H1 (cell line): ENCODE results near the gene ANKRD13B. TPM values are rescaled to one million over a fixed set of nuclear protein-coding genes. Genes with fewer than 3 reads are reported as not detected.

ENCODE experiments used
- CTCF ChIA-PET: fragments of 300-600 bp; sonication (Branson Sonifier 250); formaldehyde crosslinking; loops from one replicate; lab custom pipeline; 2021; ENCODE audit not compliant: partially characterized antibody; lab: Charles Lee
- POLR2A ChIA-PET: fragments of 300-600 bp; sonication (Branson Sonifier 250); formaldehyde crosslinking; loops from one replicate; lab custom pipeline; 2021; ENCODE audit warnings: inconsistent platforms; ENCODE audit not compliant: partially characterized antibody; lab: Charles Lee
- DNase-seq, 2 experiments: peaks; one replicate each; pipeline versions ENCODE4 v3.0.0 to v3.0.0-alpha.2; 2010 to 2022; ENCODE audit warnings: low spot score in 2 of 2, low read depth in 1 of 2, mixed read lengths in 1 of 2
- FAIRE-seq: peaks from 2 replicates; lab custom pipeline; 2011; peaks lifted over from hg19 to GRCh38; lab: Jason Lieb, UNC
- H2AFZ ChIP-seq: 2 replicates; pipeline ENCODE4 v1.8.1; 2012; ENCODE audit warnings: low read length, inconsistent platforms
- H2AK5ac ChIP-seq: 2 replicates; pipeline ENCODE4 v1.6.1; 2013; ENCODE audit warnings: low read depth, low read length
- H2BK120ac ChIP-seq: replicated peaks from 2 replicates; pipeline ENCODE3; 2013; ENCODE audit warnings: low read depth, low read length, inconsistent platforms
- H2BK12ac ChIP-seq: 2 replicates; pipeline ENCODE4 v1.6.1; 2013; ENCODE audit warnings: low read depth, low read length
- H2BK15ac ChIP-seq: 2 replicates; pipeline ENCODE4 v1.6.1; 2013; ENCODE audit warnings: low read length
- H2BK20ac ChIP-seq: 2 replicates; pipeline ENCODE4 v1.6.1; 2013; ENCODE audit warnings: low read length
- H2BK5ac ChIP-seq: 2 replicates; pipeline ENCODE4 v1.6.1; 2013; ENCODE audit warnings: low read depth, low read length
- H3K14ac ChIP-seq: 2 replicates; pipeline ENCODE4 v1.6.1; 2013; ENCODE audit warnings: inconsistent platforms; ENCODE audit not compliant: insufficient read length
- H3K18ac ChIP-seq: 2 replicates; pipeline ENCODE4 v1.6.1; 2013; ENCODE audit warnings: low read length; ENCODE audit errors: extremely low read depth
- H3K23ac ChIP-seq: 2 replicates; pipeline ENCODE4 v1.6.1; 2013; ENCODE audit warnings: inconsistent platforms; ENCODE audit not compliant: insufficient read length
- H3K23me2 ChIP-seq: 2 replicates; pipeline ENCODE4 v1.6.1; 2013; ENCODE audit warnings: low read depth, low read length
- H3K27ac ChIP-seq: 2 replicates; pipeline ENCODE4 v1.6.1; 2011; ENCODE audit warnings: low read depth, low read length, inconsistent platforms
- H3K27me3 ChIP-seq, 4 experiments: replicated peaks in 1 of 4; 1 replicate in 1 of 4; 2 replicates in 3 of 4; pipeline versions ENCODE4 v1.6.1 to v1.8.1; 2011 to 2013; ENCODE audit warnings: low read length in 3 of 4, mild to moderate bottlenecking in 3 of 4, inconsistent platforms in 2 of 4, mixed read lengths in 2 of 4, moderate library complexity in 1 of 4; ENCODE audit not compliant: control insufficient read depth in 3 of 4, insufficient read depth in 3 of 4; ENCODE audit errors: extremely low read depth in 1 of 4
- H3K36me3 ChIP-seq, 4 experiments: 2 replicates each; pipeline versions ENCODE4 v1.6.1 to v1.8.1; 2011 to 2013; ENCODE audit warnings: mild to moderate bottlenecking in 4 of 4, low read length in 3 of 4, moderate library complexity in 2 of 4, control low read depth in 1 of 4, inconsistent platforms in 1 of 4; ENCODE audit not compliant: insufficient read depth in 4 of 4, control insufficient read depth in 2 of 4
- H3K4ac ChIP-seq: replicated peaks from 2 replicates; pipeline ENCODE3; 2013; ENCODE audit warnings: low read length, low read depth, mixed read lengths, inconsistent platforms; ENCODE audit not compliant: insufficient read length
- H3K4me1 ChIP-seq, 4 experiments: replicated peaks in 1 of 4; 1 replicate in 1 of 4; 2 replicates in 3 of 4; pipeline versions ENCODE4 v1.6.1 to v1.8.1; 2011 to 2013; ENCODE audit warnings: low read length in 3 of 4, inconsistent platforms in 2 of 4, mixed read lengths in 1 of 4; ENCODE audit not compliant: insufficient read depth in 4 of 4, control insufficient read depth in 3 of 4
- H3K4me2 ChIP-seq, 2 experiments: 2 replicates each; pipeline versions ENCODE4 v1.6.1 to v1.8.1; 2011 to 2013; ENCODE audit warnings: low read depth in 2 of 2, low read length in 2 of 2, control low read depth in 1 of 2, inconsistent platforms in 1 of 2, mild to moderate bottlenecking in 1 of 2; ENCODE audit not compliant: insufficient read depth in 1 of 2
- H3K4me3 ChIP-seq, 4 experiments: fragments of 200-600, 300-600 bp in 1 of 4; sonication (generic), shearing (Covaris generic), sonication (Bioruptor Twin) in 1 of 4; 2 replicates each; pipeline versions ENCODE4 v1.5.1 to v1.8.1; 2011 to 2016; ENCODE audit warnings: low read length in 4 of 4, low read depth in 3 of 4, control low read depth in 2 of 4, inconsistent platforms in 2 of 4, mild to moderate bottlenecking in 2 of 4, mixed read lengths in 1 of 4, moderate library complexity in 1 of 4; ENCODE audit not compliant: insufficient read depth in 2 of 4; ENCODE audit errors: extremely low read depth in 1 of 4
- H3K56ac ChIP-seq: replicated peaks from 2 replicates; pipeline ENCODE3; 2013; ENCODE audit warnings: low read depth, mild to moderate bottlenecking, mixed read lengths, low read length, inconsistent platforms; ENCODE audit not compliant: insufficient read length
- H3K79me1 ChIP-seq: 2 replicates; pipeline ENCODE4 v1.6.1; 2013; ENCODE audit warnings: low read depth, low read length, control low read depth
- H3K79me2 ChIP-seq, 2 experiments: 2 replicates each; pipeline versions ENCODE4 v1.6.1 to v1.8.1; 2012 to 2013; ENCODE audit warnings: low read length in 2 of 2, mild to moderate bottlenecking in 2 of 2, inconsistent platforms in 1 of 2; ENCODE audit not compliant: insufficient read depth in 2 of 2, control insufficient read depth in 1 of 2
- H3K9ac ChIP-seq, 4 experiments: replicated peaks in 1 of 4; 1 replicate in 1 of 4; 2 replicates in 3 of 4; pipeline versions ENCODE4 v1.6.1 to v1.8.1; 2011 to 2013; ENCODE audit warnings: low read depth in 3 of 4, low read length in 3 of 4, control low read depth in 2 of 4, mild to moderate bottlenecking in 2 of 4, moderate library complexity in 2 of 4, inconsistent platforms in 1 of 4; ENCODE audit errors: extremely low read depth in 1 of 4
- H3K9me3 ChIP-seq, 2 experiments: 2 replicates each; pipeline versions ENCODE4 v1.6.1 to v1.8.1; 2012 to 2013; ENCODE audit warnings: mild to moderate bottlenecking in 2 of 2, moderate library complexity in 2 of 2, control low read depth in 1 of 2, inconsistent platforms in 1 of 2, low read depth in 1 of 2, low read length in 1 of 2, mixed read lengths in 1 of 2; ENCODE audit not compliant: insufficient read depth in 2 of 2
- H4K20me1 ChIP-seq, 2 experiments: replicated peaks in 1 of 2; 2 replicates each; pipeline versions ENCODE3 to v1.8.1; 2011 to 2013; ENCODE audit warnings: inconsistent platforms in 2 of 2, low read length in 2 of 2, mild to moderate bottlenecking in 1 of 2; ENCODE audit not compliant: insufficient read depth in 2 of 2, control insufficient read depth in 1 of 2
- H4K5ac ChIP-seq: 2 replicates; pipeline ENCODE4 v1.6.1; 2013; ENCODE audit warnings: low read length, low read depth, mixed read lengths, inconsistent platforms; ENCODE audit not compliant: insufficient read length
- H4K8ac ChIP-seq: 2 replicates; pipeline ENCODE4 v1.8.0; 2013; ENCODE audit warnings: mild to moderate bottlenecking, moderate library complexity, low read length, inconsistent platforms; ENCODE audit not compliant: insufficient read depth; ENCODE audit errors: extremely low read depth
- H4K91ac ChIP-seq: replicated peaks from 2 replicates; pipeline ENCODE3; 2013; ENCODE audit warnings: low read length, mixed read lengths, inconsistent platforms; ENCODE audit not compliant: insufficient read length
- EP300 ChIP-seq, 2 experiments: IDR thresholded peaks; 1 replicate in 1 of 2; 2 replicates in 1 of 2; pipeline ENCODE4 v1.6.1; 2011 to 2012; ENCODE audit warnings: low read depth in 2 of 2, low read length in 2 of 2, mild to moderate bottlenecking in 2 of 2, borderline replicate concordance in 1 of 2, inconsistent platforms in 1 of 2, moderate library complexity in 1 of 2
- MAFK ChIP-seq: IDR thresholded peaks from 2 replicates; pipeline ENCODE4 v1.6.1; 2012; ENCODE audit warnings: low read depth, mild to moderate bottlenecking, improper control_type of control experiment, low read length
- POLR2AphosphoS5 ChIP-seq: IDR thresholded peaks from 2 replicates; pipeline ENCODE4 v1.6.1; 2011; ENCODE audit warnings: low read depth, low read length
- POU5F1 ChIP-seq: IDR thresholded peaks from 2 replicates; pipeline ENCODE4 v1.6.1; 2011; ENCODE audit warnings: low read depth, mild to moderate bottlenecking, low read length, moderate library complexity
- RAD21 ChIP-seq, 2 experiments: IDR thresholded peaks in 1 of 2; conservative IDR thresholded peaks in 1 of 2; 2 replicates each; pipeline ENCODE4 v1.6.1; 2011; ENCODE audit warnings: low read depth in 2 of 2, low read length in 2 of 2, improper control_type of control experiment in 1 of 2, inconsistent platforms in 1 of 2, mild to moderate bottlenecking in 1 of 2, moderate library complexity in 1 of 2
- RNF2 ChIP-seq: fragments of 200-900, 300-1000 bp; sonication (generic); IDR thresholded peaks from 2 replicates; pipeline ENCODE4 v1.7.1; 2016; ENCODE audit warnings: borderline replicate concordance, low read depth, mild to moderate bottlenecking, antibody characterized with exemption, low read length; ENCODE audit not compliant: poor library complexity, severe bottlenecking; ENCODE audit errors: missing control alignments
- SIRT6 ChIP-seq: IDR thresholded peaks from one replicate; pipeline ENCODE4 v1.7.1; 2012; ENCODE audit warnings: low read length, inconsistent platforms
- SIX5 ChIP-seq: IDR thresholded peaks from 2 replicates; pipeline ENCODE4 v1.6.1; 2011; ENCODE audit warnings: mild to moderate bottlenecking, low read depth, low read length
- SP2 ChIP-seq: IDR thresholded peaks from 2 replicates; pipeline ENCODE4 v1.6.1; 2012; ENCODE audit warnings: mild to moderate bottlenecking, low read length, inconsistent platforms
- TAF1 ChIP-seq: IDR thresholded peaks from 2 replicates; pipeline ENCODE4 v1.6.1; 2011; ENCODE audit warnings: mild to moderate bottlenecking, low read depth, low read length
- WGBS, 2 experiments: shearing (Covaris generic) in 1 of 2; methylation state at CpG; one replicate each; pipeline versions ENCODE4 v1.1.6 to v1.1.7; 2013 to 2015; ENCODE audit warnings: low lambda C conversion rate in 2 of 2, mixed read lengths in 2 of 2, inconsistent platforms in 1 of 2, low coverage in 1 of 2, missing lambda C conversion rate in 1 of 2; ENCODE audit not compliant: insufficient replicate concordance in 2 of 2, insufficient coverage in 1 of 2, insufficient read length in 1 of 2; ENCODE audit errors: extremely low coverage in 1 of 2, missing lambda C conversion rate in 1 of 2; 5-methylcytosine and 5-hydroxymethylcytosine counted together
- polyA plus RNA-seq, 7 experiments: library from polyadenylated mRNA; depleted of rRNA in 3 of 7; stranded (reverse) in 5 of 7; unstranded in 2 of 7; fragments of >200 nt in 5 of 7; fragments of 200-250 nt in 2 of 7; gene quantifications; 1 replicate in 5 of 7; 2 replicates in 1 of 7; 4 replicates in 1 of 7; pipeline versions ENCODE4 v1.2.1 to v1.2.3, GENCODE V29; 2011 to 2013; ENCODE audit warnings: missing spikeins in 2 of 7, mixed read lengths in 2 of 7
- total RNA-seq: library from RNA; stranded (reverse); fragmentation: NEBNext Ultra II Directional; extraction: Animal tissue kit (Norgen Biotek cat#: 25700); gene quantifications from 2 replicates; pipeline ENCODE4 v1.2.1, GENCODE V29; 2021
- TF ChIP-seq, protein P1 (sequence below): IDR thresholded peaks from 2 replicates; pipeline ENCODE4 v1.6.1; 2012; ENCODE audit warnings: low read length, inconsistent platforms

The ANKRD13B gene
- total and polyA plus RNA-seq, 2 of the 8 experiments (the other 6 are each of a cell fraction or from before 2014, with no cell fraction given) = 16.4 to 48.5 TPM

DNA sequence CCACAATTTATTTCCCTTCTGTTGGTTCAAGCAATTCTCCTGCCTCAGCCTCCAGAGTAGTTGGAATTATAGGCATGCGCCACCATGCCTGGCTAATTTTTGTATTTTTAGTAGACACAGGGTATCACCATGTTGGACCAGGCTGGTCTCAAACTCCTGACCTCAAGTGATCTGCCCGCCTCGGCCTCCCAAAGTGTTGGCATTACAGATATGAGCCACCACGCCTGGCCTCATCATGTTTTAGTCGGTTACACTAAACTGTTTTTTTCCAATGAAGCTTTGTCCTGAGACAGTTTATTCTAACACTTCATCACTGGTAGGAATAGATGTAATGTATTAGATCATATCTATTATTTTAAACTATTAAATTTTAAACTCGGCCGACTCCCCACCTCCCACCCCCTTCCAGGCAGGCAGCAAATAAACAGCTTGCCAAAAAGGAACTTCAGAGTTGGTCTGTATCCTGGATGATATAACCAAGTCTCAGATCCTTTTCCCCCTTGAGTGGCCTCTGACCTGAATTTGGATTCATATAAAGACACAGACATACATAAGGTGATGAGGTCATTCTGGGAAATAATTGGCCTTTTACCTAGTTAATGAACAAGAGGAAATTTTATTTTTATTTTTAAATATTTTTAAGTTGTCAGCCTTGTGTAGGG, 48.2 kb downstream of the ANKRD13B start:
- H3K4ac ChIP-seq = no peak overlapping the region
- no peaks in the 10 kb centered on the region for H4K20me1 ChIP-seq
- H2BK15ac ChIP-seq = no peak overlapping the region
- H4K8ac ChIP-seq = no peak overlapping the region
- H2BK12ac ChIP-seq = no peak overlapping the region
- no peak overlapping the region for H3K9ac ChIP-seq
- H4K5ac ChIP-seq = no peak overlapping the region
- no peak overlapping the region for H2BK120ac ChIP-seq
- H3K23me2 ChIP-seq = no peaks in the 10 kb centered on the region; the same call in 1 of the 2 replicates
- no peaks in the 10 kb centered on the region for H3K79me2 ChIP-seq
- DNase-seq (no peak), FAIRE-seq (no peak)
- no peak overlapping the region for H3K4me3 ChIP-seq
- H3K23ac ChIP-seq = no peak overlapping the region
- H3K4me2 ChIP-seq = no peak overlapping the region
- no peak overlapping the region for H3K18ac ChIP-seq
- H2BK5ac ChIP-seq = no peak overlapping the region
- H2BK20ac ChIP-seq = no peak overlapping the region
- no peak overlapping the region for H3K27ac ChIP-seq
- no peak overlapping the region for H2AK5ac ChIP-seq
- no peak overlapping the region for H2AFZ ChIP-seq
- no peaks in the 10 kb centered on the region for H3K27me3 ChIP-seq
- CTCF ChIA-PET = interaction anchor here (0.6 to 7.9 kb wide), 9 partner anchors 23 to 448 kb away, joined by 3 to 97 read pairs (median 9); partner anchors contain the start of gene SSH2
- POLR2A ChIA-PET = interaction anchor here (0.6 to 1.5 kb wide), 2 partner anchors 7 to 483 kb away, joined by 4 read pairs; no protein-coding TSS in a partner anchor
- H3K4me1 ChIP-seq = peaks cover 0 to 10% (median 3%) of the 10 kb centered on the region in 4 experiments; a peak in 3 of 7 replicates
- H3K9me3 ChIP-seq = no peaks in the 10 kb centered on the region
- H3K56ac ChIP-seq = no peak overlapping the region
- WGBS, 2 experiments = 92% methylated on average over 7 of the region's 7 CpGs; no CpG with 5 or more reads in 1 of the 2 experiments
- no peak overlapping the region for H4K91ac ChIP-seq
- no peaks in the 10 kb centered on the region; a peak in 1 of 8 replicates for H3K36me3 ChIP-seq
- H3K79me1 ChIP-seq = no peaks in the 10 kb centered on the region
- no peak overlapping the region for H3K14ac ChIP-seq
- TF ChIP-seq RNF2 (no peak), POLR2AphosphoS5 (no peak), SP2 (no peak), POU5F1 (no peak), RAD21 (IDR thresholded peaks at IDR 0.05 in 1 of 2, conservative IDR thresholded peaks at IDR 0.05 in 1 of 2; ENCODE audit: low read depth in 2 of 2, low read length in 2 of 2) (no peak), MAFK (no peak), TAF1 (no peak), SIRT6 (no peak), SIX5 (no peak), EP300 (IDR thresholded peaks at IDR 0.05; ENCODE audit: borderline replicate concordance in 1 of 2, low read depth in 2 of 2, low read length in 2 of 2) (no peak)
- TF ChIP-seq, protein P1, sequence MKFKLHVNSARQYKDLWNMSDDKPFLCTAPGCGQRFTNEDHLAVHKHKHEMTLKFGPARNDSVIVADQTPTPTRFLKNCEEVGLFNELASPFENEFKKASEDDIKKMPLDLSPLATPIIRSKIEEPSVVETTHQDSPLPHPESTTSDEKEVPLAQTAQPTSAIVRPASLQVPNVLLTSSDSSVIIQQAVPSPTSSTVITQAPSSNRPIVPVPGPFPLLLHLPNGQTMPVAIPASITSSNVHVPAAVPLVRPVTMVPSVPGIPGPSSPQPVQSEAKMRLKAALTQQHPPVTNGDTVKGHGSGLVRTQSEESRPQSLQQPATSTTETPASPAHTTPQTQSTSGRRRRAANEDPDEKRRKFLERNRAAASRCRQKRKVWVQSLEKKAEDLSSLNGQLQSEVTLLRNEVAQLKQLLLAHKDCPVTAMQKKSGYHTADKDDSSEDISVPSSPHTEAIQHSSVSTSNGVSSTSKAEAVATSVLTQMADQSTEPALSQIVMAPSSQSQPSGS = no peak
